Activated CD4-positive, CD25-positive, alpha-beta regulatory T cell treated with anti-CD3 and anti-CD28 coated beads, Interleukin-2, amount 50 U/mL, for 72 hours (primary cell): Measurements from ENCODE around the gene RNF144A.
"Not testable (repeated sequence)": the region's sequence is repeated elsewhere in the genome, so short reads cannot be mapped to it uniquely, and the experiment has no call there.

Experiments
- DNase-seq: peaks from one replicate; pipeline ENCODE4 v3.0.0; 2021

RNF144A gene

GRCh38 chr2:6973895-6974545 lies 56.8 kb downstream of the RNF144A start:
- no peak for DNase-seq

GRCh38 chr2:6975988-6976387 lies 58.8 kb downstream of the RNF144A start:
- DNase-seq: no peak

GRCh38 chr2:6977113-6977741 lies 60.0 kb downstream of the RNF144A start:
- DNase-seq: no peak

- no peak for DNase-seq
Measured at GRCh38 chr2:6977786-6978185, 60.6 kb downstream of the RNF144A start.

GRCh38 chr2:6978991-6979390 lies 61.8 kb downstream of the RNF144A start:
- DNase-seq: no peak

- no peak for DNase-seq
Measured at GRCh38 chr2:6982449-6982848, 65.2 kb downstream of the RNF144A start.

- no peak for DNase-seq
Measured at GRCh38 chr2:6982934-6983589, 65.8 kb downstream of the RNF144A start.

- no peak for DNase-seq
Measured at GRCh38 chr2:6986301-6986911, 69.2 kb downstream of the RNF144A start.

- DNase-seq: no peak
Measured at GRCh38 chr2:6986912-6987361, 69.7 kb downstream of the RNF144A start.

- DNase-seq: no peak
Measured at GRCh38 chr2:6990871-6991270, 73.7 kb downstream of the RNF144A start.

GRCh38 chr2:6992794-6993228 lies 75.6 kb downstream of the RNF144A start:
- no peak for DNase-seq

GRCh38 chr2:6993229-6993640 lies 76.0 kb downstream of the RNF144A start:
- DNase-seq: no peak

- DNase-seq: no peak
Measured at GRCh38 chr2:6993936-6994335, 76.7 kb downstream of the RNF144A start.

GRCh38 chr2:6994536-6995128 lies 77.4 kb downstream of the RNF144A start:
- DNase-seq: no peak

- DNase-seq: no peak
Measured at GRCh38 chr2:6995391-6996097, 78.3 kb downstream of the RNF144A start.

- no peak for DNase-seq
Measured at GRCh38 chr2:6999211-6999877, 82.1 kb downstream of the RNF144A start.

- DNase-seq: not testable (repeated sequence)
Measured at GRCh38 chr2:7001395-7001794, 84.2 kb downstream of the RNF144A start.

GRCh38 chr2:7003895-7004294 lies 86.7 kb downstream of the RNF144A start:
- DNase-seq: no peak

- DNase-seq: no peak
Measured at GRCh38 chr2:7004636-7005035, 87.4 kb downstream of the RNF144A start.

GRCh38 chr2:7007488-7007845 lies 90.3 kb downstream of the RNF144A start:
- DNase-seq: no peak

- DNase-seq: no peak
Measured at GRCh38 chr2:7007846-7008741, 90.9 kb downstream of the RNF144A start.
